Prostate gland (tissue), 2 donors: ENCODE measurements around the gene LIF. TPM values are rescaled to one million over a fixed set of nuclear protein-coding genes. Genes with fewer than 3 reads are reported as not detected.

Experiments used
- DNase-seq: peaks from one replicate; pipeline ENCODE4 v3.0.0-alpha.2; 2019; ENCODE audit warnings: low spot score
- H3K27ac ChIP-seq, 2 donors: fragments of 200-600 bp; sonication (generic); 2 replicates each; pipeline ENCODE4 v1.5.1; 2017 to 2019
- H3K27me3 ChIP-seq: fragments of 200-600 bp; sonication (generic); replicated peaks from 2 replicates; pipeline ENCODE4 v1.5.1; 2019; ENCODE audit not compliant: insufficient read depth
- H3K36me3 ChIP-seq, 2 donors: fragments of 200-600 bp; sonication (generic); 1 replicate in 1 of 2; 2 replicates in 1 of 2; pipeline versions ENCODE4 v1.5.1 to v1.8.1; 2017 to 2019
- H3K4me1 ChIP-seq: fragments of 200-600 bp; sonication (generic); replicated peaks from 2 replicates; pipeline ENCODE4 v1.5.1; 2019
- H3K4me3 ChIP-seq, 2 donors: fragments of 200-600 bp; sonication (generic); 2 replicates each; pipeline ENCODE4 v1.5.1; 2017 to 2019
- H3K9me3 ChIP-seq: fragments of 200-600 bp; sonication (generic); 2 replicates; pipeline ENCODE4 v1.5.1; 2017
- POLR2A ChIP-seq: fragments of 450-650 bp; IDR thresholded peaks from one replicate; pipeline ENCODE4 v1.6.1; 2016; ENCODE audit warnings: antibody characterized with exemption, mild to moderate bottlenecking
- POLR2AphosphoS5 ChIP-seq: sonication (generic); formaldehyde crosslinking; IDR thresholded peaks from one replicate; pipeline ENCODE4 v1.6.1; 2017; ENCODE audit warnings: antibody characterized with exemption
- WGBS: methylation state at CpG from one replicate; pipeline ENCODE4 v1.1.5; 2018; 5-methylcytosine and 5-hydroxymethylcytosine counted together
- intact Hi-C: fragments of 100-400 bp; cut with DNase I; formaldehyde crosslinking; loops from one replicate; pipeline ENCODE4 v1.14.2; 2022
- total RNA-seq, 2 donors: library from RNA; depleted of rRNA; stranded (reverse); fragments of >200 nt; gene quantifications; one replicate each; pipeline ENCODE4 v1.1.0, GENCODE V29; 2016
- TF ChIP-seq, protein P1 (sequence below), 4 experiments: fragments of 200-600 bp in 2 of 4; fragments of 450-650 bp in 2 of 4; sonication (generic) in 2 of 4; IDR thresholded peaks; 1 replicate in 3 of 4; 2 replicates in 1 of 4; pipeline ENCODE4 v1.5.1; 2016 to 2019; ENCODE audit warnings: antibody characterized with exemption in 4 of 4, mild to moderate bottlenecking in 2 of 4, moderate library complexity in 2 of 4

The LIF gene
- total RNA-seq, 2 donors from 2014 or later: 0.40 to 0.59 TPM

DNA sequence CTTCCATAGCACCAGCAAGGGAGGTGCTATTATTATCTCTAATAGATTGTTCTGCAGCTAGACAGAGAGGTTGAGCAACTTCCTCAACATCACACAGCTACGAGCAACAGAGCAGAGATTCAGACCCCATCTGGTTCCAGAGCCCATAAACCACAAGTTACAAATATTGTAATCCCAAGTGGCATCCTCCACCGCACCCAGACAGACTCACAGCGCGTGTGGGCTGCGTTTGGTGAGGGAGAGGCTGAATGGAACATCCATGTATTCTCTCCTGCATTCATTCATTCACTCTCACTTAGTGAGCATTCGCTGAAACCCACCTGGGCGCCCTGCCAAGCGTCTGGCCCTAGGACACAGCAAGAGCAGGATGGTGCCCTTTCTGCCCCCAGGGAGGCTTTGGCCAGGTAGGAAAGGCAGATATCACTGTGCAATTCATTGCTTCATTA is 33.5 kb downstream of the LIF start:
- 78% methylated on average over 8 of the region's 8 CpGs for WGBS
- intact Hi-C loops: no loop called here

DNA sequence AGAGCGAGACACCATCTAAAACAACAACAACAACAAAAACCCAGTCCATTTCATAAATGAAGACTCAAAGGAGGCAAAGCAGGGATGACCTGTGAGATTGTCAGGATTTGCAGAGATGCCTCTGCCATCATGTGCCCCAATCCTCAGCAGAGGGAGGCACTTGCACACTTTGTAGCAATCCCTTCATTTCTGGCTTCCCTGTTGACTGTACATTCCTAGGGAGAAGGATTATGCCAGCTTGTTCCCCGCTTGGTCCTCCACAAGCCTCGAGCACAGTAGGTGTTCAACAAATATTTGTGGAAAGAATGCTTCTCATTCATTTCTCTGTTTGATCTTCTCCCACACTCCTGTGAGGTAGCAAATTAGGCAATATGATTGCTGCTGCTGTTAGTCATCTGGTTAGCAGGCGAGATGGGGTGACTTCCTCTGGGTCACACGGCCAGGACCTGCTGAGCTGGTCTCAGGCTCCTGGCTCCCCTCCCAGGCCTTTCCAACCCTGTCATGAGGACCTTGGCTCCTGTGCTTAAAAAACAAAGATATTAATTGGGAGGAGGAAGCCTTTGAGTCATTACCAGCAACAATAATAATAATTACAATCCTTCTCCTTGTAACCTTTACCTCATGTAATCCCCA is 34.1 kb downstream of the LIF start:
- peak; percentile 45 for TF ChIP-seq POLR2AphosphoS5
- no peak for TF ChIP-seq POLR2A
- 44% methylated on average over 5 of the region's 5 CpGs for WGBS
- no peaks in the 10 kb centered on the region for H3K4me1 ChIP-seq
- no peak overlapping the region for H3K27ac ChIP-seq
- no peaks in the 10 kb centered on the region for H3K36me3 ChIP-seq
- peak; percentile 52 for DNase-seq
- intact Hi-C loops: no loop called here
- H3K27me3 ChIP-seq: no peaks in the 10 kb centered on the region
- H3K9me3 ChIP-seq: no peaks in the 10 kb centered on the region
- H3K4me3 ChIP-seq: no peak overlapping the region

More for the DNA sequence above, 33.5 kb downstream of the LIF start:
- Histone ChIP-seq H3K9me3 (no peaks in the 10 kb centered on the region), H3K4me3 (no peak overlapping the region), H3K27ac (no peak overlapping the region), H3K27me3 (no peaks in the 10 kb centered on the region), H3K36me3 (no peaks in the 10 kb centered on the region), H3K4me1 (no peaks in the 10 kb centered on the region)
- no peak for TF ChIP-seq POLR2A
- TF ChIP-seq, protein P1, sequence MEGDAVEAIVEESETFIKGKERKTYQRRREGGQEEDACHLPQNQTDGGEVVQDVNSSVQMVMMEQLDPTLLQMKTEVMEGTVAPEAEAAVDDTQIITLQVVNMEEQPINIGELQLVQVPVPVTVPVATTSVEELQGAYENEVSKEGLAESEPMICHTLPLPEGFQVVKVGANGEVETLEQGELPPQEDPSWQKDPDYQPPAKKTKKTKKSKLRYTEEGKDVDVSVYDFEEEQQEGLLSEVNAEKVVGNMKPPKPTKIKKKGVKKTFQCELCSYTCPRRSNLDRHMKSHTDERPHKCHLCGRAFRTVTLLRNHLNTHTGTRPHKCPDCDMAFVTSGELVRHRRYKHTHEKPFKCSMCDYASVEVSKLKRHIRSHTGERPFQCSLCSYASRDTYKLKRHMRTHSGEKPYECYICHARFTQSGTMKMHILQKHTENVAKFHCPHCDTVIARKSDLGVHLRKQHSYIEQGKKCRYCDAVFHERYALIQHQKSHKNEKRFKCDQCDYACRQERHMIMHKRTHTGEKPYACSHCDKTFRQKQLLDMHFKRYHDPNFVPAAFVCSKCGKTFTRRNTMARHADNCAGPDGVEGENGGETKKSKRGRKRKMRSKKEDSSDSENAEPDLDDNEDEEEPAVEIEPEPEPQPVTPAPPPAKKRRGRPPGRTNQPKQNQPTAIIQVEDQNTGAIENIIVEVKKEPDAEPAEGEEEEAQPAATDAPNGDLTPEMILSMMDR (IDR thresholded peaks at IDR 0.05): no peak
- DNase-seq: no peak

DNA sequence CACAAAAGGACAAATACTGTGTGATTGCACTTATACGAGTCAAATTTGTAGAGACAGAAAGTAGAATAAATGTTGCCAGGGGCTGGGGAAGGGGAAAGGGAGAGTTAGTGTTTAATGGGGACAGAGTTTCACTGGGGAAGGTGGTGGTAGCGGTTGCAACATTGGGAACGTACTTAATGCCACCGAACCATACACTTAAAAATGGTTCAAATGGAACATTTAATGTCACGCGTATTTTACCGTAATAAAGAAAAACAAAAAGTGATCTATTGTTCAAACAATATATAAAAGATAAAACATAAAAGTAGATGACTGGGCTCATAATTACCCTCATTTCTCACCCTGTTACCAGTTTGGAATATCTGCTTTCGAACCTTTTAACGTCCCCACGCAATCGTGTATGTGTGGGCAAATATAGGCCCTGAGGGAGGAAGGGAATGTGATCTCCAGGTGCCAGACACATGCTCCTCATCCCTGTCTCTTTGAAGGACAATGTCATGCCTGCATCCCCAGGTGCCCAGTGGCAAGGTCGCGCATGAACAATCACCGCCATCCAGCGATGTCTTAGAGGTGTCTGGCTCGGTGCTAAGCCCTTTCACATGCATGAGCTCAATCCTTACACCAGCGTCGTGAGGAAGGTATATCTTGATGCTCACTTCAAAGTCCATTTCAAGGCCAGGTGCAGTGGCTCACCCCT is 35.3 kb downstream of the LIF start:
- no peak for TF ChIP-seq POLR2A
- TF ChIP-seq, protein P1 (IDR thresholded peaks at IDR 0.05): no peak
- TF ChIP-seq POLR2AphosphoS5: no peak
- H3K4me1 ChIP-seq: no peaks in the 10 kb centered on the region
- DNase-seq: no peak
- H3K36me3 ChIP-seq: no peaks in the 10 kb centered on the region
- H3K4me3 ChIP-seq: no peak overlapping the region
- WGBS: 92% methylated on average over 18 of the region's 18 CpGs
- no peaks in the 10 kb centered on the region for H3K27me3 ChIP-seq
- H3K9me3 ChIP-seq: no peaks in the 10 kb centered on the region
- intact Hi-C loops: no loop called here
- no peak overlapping the region for H3K27ac ChIP-seq

DNA sequence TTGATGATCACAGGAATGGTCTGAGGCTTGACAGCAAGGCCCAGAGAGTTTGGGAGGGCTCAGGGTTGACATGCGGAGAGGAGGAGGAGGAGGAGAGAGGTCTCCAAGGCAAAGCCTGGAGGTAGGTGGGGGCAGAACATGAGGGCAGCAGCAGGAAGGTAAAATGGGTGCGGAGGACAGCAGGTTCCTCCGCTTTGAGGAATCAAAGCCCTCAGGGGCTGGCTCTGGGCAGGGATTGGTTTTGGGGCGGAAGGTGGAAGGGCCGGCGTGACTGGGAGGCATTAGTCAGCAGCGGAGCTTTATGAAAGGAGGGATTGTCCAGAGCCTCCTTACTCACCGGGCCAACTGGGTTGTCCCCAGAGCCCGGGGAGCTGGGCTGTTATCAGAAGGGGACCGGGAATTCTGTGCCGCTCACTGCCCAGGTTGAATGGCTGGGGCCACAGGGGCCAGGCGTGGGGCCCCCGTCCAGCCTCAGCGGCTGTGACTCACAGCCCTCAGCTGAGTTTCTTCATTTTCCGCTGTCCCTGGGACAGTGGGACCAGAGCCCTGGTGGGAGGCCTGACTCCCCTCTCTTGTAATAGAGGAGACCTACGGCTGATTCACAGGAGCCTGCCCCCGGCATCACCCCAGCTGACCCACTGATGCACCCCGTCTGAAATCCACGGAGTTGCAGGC is 36.2 kb downstream of the LIF start:
- Histone ChIP-seq H3K27ac (no peak overlapping the region), H3K27me3 (no peaks in the 10 kb centered on the region), H3K4me3 (no peak overlapping the region), H3K36me3 (no peaks in the 10 kb centered on the region), H3K4me1 (no peaks in the 10 kb centered on the region), H3K9me3 (no peaks in the 10 kb centered on the region)
- no peak for DNase-seq
- intact Hi-C loops: no loop called here
- no peak for TF ChIP-seq POLR2AphosphoS5
- no peak for TF ChIP-seq POLR2A
- TF ChIP-seq, protein P1 (IDR thresholded peaks at IDR 0.05): no peak
- 59% methylated on average over 19 of the region's 19 CpGs for WGBS

DNA sequence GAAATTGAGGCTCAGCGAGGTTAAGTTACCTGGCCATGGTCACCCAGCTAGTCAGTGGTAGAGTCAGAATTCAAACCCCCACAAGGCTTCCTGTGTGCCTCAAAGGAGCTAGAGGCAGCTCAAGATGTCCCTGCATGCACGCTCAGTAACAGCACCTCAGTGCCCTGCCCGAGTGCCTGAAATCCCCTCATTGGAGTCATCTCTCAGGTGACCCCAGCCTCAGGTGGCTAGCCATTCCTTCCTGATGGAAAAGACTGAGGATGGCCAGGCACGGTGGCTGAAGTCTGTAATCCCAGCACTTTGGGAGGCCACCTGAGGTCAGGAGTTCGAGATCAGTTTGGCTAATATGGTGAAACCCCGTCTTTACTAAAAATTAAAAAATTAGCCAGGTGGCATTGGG is 36.9 kb downstream of the LIF start:
- Histone ChIP-seq H3K36me3 (no peaks in the 10 kb centered on the region), H3K4me3 (no peak overlapping the region), H3K27me3 (no peaks in the 10 kb centered on the region), H3K27ac (peak overlapping the region in 1 of 2 donors; percentile 26), H3K4me1 (no peaks in the 10 kb centered on the region), H3K9me3 (no peaks in the 10 kb centered on the region)
- intact Hi-C loops: no loop called here
- TF ChIP-seq, protein P1 (IDR thresholded peaks at IDR 0.05): no peak
- TF ChIP-seq POLR2AphosphoS5 (no peak), POLR2A (no peak)
- WGBS: 91% methylated on average over 6 of the region's 6 CpGs
- no peak for DNase-seq
